K562 (cell line): ENCODE results near the gene BSDC1. TPM values are rescaled to one million over a fixed set of nuclear protein-coding genes. Genes with fewer than 3 reads are reported as not detected.

ENCODE experiments used
- C11orf30 ChIP-seq: fragments of 450-650 bp; IDR thresholded peaks from 2 replicates; pipeline ENCODE4 v1.6.1; 2016; ENCODE audit warnings: low read depth, mild to moderate bottlenecking
- EGR1 ChIP-seq: fragments of 450-650 bp; conservative IDR thresholded peaks from 2 replicates; pipeline ENCODE4 v1.6.1; 2017; ENCODE audit warnings: mild to moderate bottlenecking
- FOXP1 ChIP-seq: sonication (generic); formaldehyde crosslinking; IDR thresholded peaks from 2 replicates; pipeline ENCODE4 v1.8.0; 2022; ENCODE audit warnings: mild to moderate bottlenecking, missing genetic modification reagents
- GTF2F1 ChIP-seq: IDR thresholded peaks from 2 replicates; pipeline ENCODE4 v1.6.1; 2011; ENCODE audit warnings: low read depth, low read length, improper control_type of control experiment
- IRF2 ChIP-seq: sonication (generic); formaldehyde crosslinking; IDR thresholded peaks from 2 replicates; pipeline ENCODE4 v1.8.1; 2022; ENCODE audit warnings: mild to moderate bottlenecking, missing genetic modification reagents
- JUND ChIP-seq, 2 experiments: IDR thresholded peaks; 2 replicates in 1 of 2; 3 replicates in 1 of 2; pipeline ENCODE4 v1.6.1; 2011; ENCODE audit warnings: borderline replicate concordance in 2 of 2, low read depth in 2 of 2, low read length in 2 of 2, improper control_type of control experiment in 1 of 2, missing biosample characterization in 1 of 2, missing genetic modification characterization in 1 of 2, missing genetic modification reagents in 1 of 2
- NFIX ChIP-seq: fragments of 250-450 bp; sonication (Bioruptor Pico); IDR thresholded peaks from 2 replicates; pipeline ENCODE4 v1.4.0; 2020; ENCODE audit warnings: low read depth, mild to moderate bottlenecking, moderate library complexity
- PTBP1 ChIP-seq: fragments of 200-400 bp; formaldehyde crosslinking; IDR thresholded peaks from 2 replicates; pipeline ENCODE4 v1.6.1; 2017; ENCODE audit warnings: low read depth, low read length
- SP2 ChIP-seq: IDR thresholded peaks from 2 replicates; pipeline ENCODE4 v1.6.1; 2011; ENCODE audit warnings: mild to moderate bottlenecking, low read depth, low read length, moderate library complexity; ENCODE audit not compliant: poor library complexity, severe bottlenecking; ENCODE audit errors: extremely low read depth
- TARDBP ChIP-seq: fragments of 450-650 bp; IDR thresholded peaks from 2 replicates; pipeline ENCODE4 v1.6.1; 2016
- TRIM24 ChIP-seq, 2 experiments: fragments of 450-650 bp; IDR thresholded peaks; 2 replicates each; pipeline ENCODE4 v1.6.1; 2016
- ZNF165 ChIP-seq: fragments of 250-450 bp; sonication (Bioruptor Pico); IDR thresholded peaks from 2 replicates; pipeline ENCODE4 v1.4.0; 2020; ENCODE audit warnings: borderline replicate concordance
- ZNF347 ChIP-seq: fragments of 450-650 bp; formaldehyde crosslinking; IDR thresholded peaks from 2 replicates; pipeline ENCODE4 v1.4.0; 2020; ENCODE audit warnings: low read depth, mild to moderate bottlenecking, moderate library complexity
- polyA plus RNA-seq, 8 experiments: library from polyadenylated mRNA; depleted of rRNA in 4 of 8; stranded (reverse) in 5 of 8; unstranded in 3 of 8; fragments of >200 nt; fragmentation: Nextera tagmentation in 2 of 8; fragmentation: Illumina TruSeq in 1 of 8; extraction: Ambion mirVana in 2 of 8; extraction: Trizol in 1 of 8; gene quantifications; 2 replicates each; pipeline versions ENCODE4 v1.2.1 to v1.2.3, GENCODE V29; 2011 to 2014; ENCODE audit warnings: inconsistent platforms in 1 of 8, missing spikeins in 1 of 8
- total RNA-seq, 7 experiments: library from RNA; depleted of rRNA in 6 of 7; stranded (reverse); fragments of >200 nt in 6 of 7; fragmentation: Illumina TruSeq in 2 of 7; extraction: Trizol in 2 of 7; gene quantifications; 2 replicates each; pipeline versions ENCODE4 v1.2.1 to v1.2.3, GENCODE V29; 2011 to 2021; ENCODE audit warnings: low replicate concordance in 1 of 7
- TF ChIP-seq, protein P1 (sequence below): sonication (generic); formaldehyde crosslinking; IDR thresholded peaks from 2 replicates; pipeline ENCODE4 v1.8.0; 2022; ENCODE audit warnings: missing genetic modification reagents, mild to moderate bottlenecking, borderline replicate concordance
- TF ChIP-seq, protein P2 (sequence below): sonication (generic); formaldehyde crosslinking; IDR thresholded peaks from 2 replicates; pipeline ENCODE4 v1.8.0; 2022; ENCODE audit warnings: mild to moderate bottlenecking, missing genetic modification reagents, borderline replicate concordance
- TF ChIP-seq, protein P3 (sequence below): sonication (generic); formaldehyde crosslinking; IDR thresholded peaks from 2 replicates; pipeline ENCODE4 v1.8.0; 2022; ENCODE audit warnings: mild to moderate bottlenecking, missing genetic modification reagents
- TF ChIP-seq, protein P4 (sequence below): sonication (generic); formaldehyde crosslinking; IDR thresholded peaks from 2 replicates; pipeline ENCODE4 v1.8.0; 2022; ENCODE audit warnings: mild to moderate bottlenecking, missing genetic modification reagents

BSDC1 gene
- total and polyA plus RNA-seq, 9 of the 15 experiments (the other 6 are each of a cell fraction or from before 2014, with no cell fraction given) = 10.2 to 96.8 (median 73.1) TPM

DNA sequence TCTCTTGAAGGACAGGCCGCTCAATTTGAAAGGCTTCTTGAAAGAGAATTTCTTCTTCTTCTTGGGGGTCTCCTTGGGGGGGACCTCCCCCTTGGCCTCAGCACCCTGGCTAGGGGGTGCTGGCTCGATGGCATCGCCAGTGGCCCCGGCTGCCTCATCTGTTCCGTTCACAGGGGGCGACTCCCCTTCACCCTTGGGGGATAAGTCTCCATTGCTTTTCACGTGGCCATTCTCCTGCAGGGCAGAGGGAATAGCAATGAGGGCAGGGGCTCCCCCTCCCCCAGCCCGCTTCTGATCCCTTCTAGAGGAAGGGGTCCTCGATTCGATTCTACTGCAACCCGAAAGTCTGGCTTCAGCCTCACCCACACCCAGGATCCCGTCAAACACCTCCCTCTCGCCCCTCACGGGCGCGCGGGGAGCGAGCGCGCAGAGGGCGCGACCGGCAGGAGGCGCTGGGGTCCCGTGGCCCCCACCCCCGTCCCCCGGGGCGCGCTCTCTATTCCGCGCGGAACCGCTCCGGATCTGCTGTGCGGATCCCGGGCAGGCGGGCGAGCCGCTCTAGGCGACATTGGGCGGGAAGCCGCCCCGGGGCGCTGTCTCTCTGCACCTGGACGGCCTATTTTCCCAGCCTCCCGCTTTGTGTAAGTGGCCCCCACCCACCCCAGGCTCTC lies 59.2 kb downstream of the BSDC1 start (continued):
- TF ChIP-seq, protein P1, sequence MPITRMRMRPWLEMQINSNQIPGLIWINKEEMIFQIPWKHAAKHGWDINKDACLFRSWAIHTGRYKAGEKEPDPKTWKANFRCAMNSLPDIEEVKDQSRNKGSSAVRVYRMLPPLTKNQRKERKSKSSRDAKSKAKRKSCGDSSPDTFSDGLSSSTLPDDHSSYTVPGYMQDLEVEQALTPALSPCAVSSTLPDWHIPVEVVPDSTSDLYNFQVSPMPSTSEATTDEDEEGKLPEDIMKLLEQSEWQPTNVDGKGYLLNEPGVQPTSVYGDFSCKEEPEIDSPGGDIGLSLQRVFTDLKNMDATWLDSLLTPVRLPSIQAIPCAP (CRISPR knock-in tag) = peak; percentile 71; the same call in 1 of the 2 replicates
- TF ChIP-seq, protein P2, sequence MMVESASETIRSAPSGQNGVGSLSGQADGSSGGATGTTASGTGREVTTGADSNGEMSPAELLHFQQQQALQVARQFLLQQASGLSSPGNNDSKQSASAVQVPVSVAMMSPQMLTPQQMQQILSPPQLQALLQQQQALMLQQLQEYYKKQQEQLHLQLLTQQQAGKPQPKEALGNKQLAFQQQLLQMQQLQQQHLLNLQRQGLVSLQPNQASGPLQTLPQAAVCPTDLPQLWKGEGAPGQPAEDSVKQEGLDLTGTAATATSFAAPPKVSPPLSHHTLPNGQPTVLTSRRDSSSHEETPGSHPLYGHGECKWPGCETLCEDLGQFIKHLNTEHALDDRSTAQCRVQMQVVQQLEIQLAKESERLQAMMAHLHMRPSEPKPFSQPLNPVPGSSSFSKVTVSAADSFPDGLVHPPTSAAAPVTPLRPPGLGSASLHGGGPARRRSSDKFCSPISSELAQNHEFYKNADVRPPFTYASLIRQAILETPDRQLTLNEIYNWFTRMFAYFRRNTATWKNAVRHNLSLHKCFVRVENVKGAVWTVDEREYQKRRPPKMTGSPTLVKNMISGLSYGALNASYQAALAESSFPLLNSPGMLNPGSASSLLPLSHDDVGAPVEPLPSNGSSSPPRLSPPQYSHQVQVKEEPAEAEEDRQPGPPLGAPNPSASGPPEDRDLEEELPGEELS (CRISPR knock-in tag) = 0 out of 2 replicates have a peak, but pooled peaks have one; percentile 4
- TF ChIP-seq TRIM24 (IDR thresholded peaks at IDR 0.05) (0 out of 4 replicates have a peak, but pooled peaks of 1 of the 2 experiments have one; percentile 15), FOXP1 (CRISPR knock-in tag) (no peak), IRF2 (no peak), JUND (IDR thresholded peaks at IDR 0.05; ENCODE audit: borderline replicate concordance, low read depth, low read length) (no peak), JUND (tag; IDR thresholded peaks at IDR 0.05; ENCODE audit: borderline replicate concordance, low read depth, low read length) (no peak), EGR1 (peak; percentile 71), ZNF347 (CRISPR knock-in tag) (no peak), TARDBP (peak; percentile 85; the same call in 1 of the 2 replicates), GTF2F1 (no peak), NFIX (CRISPR knock-in tag) (no peak), SP2 (no peak), PTBP1 (peak; percentile 74; the same call in 1 of the 2 replicates), ZNF165 (CRISPR knock-in tag) (no peak), C11orf30 (no peak)
- TF ChIP-seq, protein P3, sequence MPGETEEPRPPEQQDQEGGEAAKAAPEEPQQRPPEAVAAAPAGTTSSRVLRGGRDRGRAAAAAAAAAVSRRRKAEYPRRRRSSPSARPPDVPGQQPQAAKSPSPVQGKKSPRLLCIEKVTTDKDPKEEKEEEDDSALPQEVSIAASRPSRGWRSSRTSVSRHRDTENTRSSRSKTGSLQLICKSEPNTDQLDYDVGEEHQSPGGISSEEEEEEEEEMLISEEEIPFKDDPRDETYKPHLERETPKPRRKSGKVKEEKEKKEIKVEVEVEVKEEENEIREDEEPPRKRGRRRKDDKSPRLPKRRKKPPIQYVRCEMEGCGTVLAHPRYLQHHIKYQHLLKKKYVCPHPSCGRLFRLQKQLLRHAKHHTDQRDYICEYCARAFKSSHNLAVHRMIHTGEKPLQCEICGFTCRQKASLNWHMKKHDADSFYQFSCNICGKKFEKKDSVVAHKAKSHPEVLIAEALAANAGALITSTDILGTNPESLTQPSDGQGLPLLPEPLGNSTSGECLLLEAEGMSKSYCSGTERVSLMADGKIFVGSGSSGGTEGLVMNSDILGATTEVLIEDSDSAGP (CRISPR knock-in tag) = no peak
- TF ChIP-seq, protein P4, sequence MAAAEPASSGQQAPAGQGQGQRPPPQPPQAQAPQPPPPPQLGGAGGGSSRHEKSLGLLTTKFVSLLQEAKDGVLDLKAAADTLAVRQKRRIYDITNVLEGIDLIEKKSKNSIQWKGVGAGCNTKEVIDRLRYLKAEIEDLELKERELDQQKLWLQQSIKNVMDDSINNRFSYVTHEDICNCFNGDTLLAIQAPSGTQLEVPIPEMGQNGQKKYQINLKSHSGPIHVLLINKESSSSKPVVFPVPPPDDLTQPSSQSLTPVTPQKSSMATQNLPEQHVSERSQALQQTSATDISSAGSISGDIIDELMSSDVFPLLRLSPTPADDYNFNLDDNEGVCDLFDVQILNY (CRISPR knock-in tag) = 0 out of 2 replicates have a peak, but pooled peaks have one; percentile 21
